Measurements from ENCODE around the gene METTL8.
"Not testable (repeated sequence)": the region's sequence is repeated elsewhere in the genome, so short reads cannot be mapped to it uniquely, and the experiment has no call there.

METTL8 gene

GRCh38 chr2:171341394-171342066 is 92.3 kb downstream of the METTL8 start:
- DNase-seq = no peak

- DNase-seq = no peak
These were observed 98.8 kb downstream of the METTL8 start for GRCh38 chr2:171334946-171335345.

- DNase-seq = no peak
These were observed 99.6 kb downstream of the METTL8 start for GRCh38 chr2:171334171-171334570.

GRCh38 chr2:171330155-171330956 is 103.4 kb downstream of the METTL8 start:
- no peak for DNase-seq

GRCh38 chr2:171327043-171327496 is 106.7 kb downstream of the METTL8 start:
- DNase-seq = no peak

GRCh38 chr2:171325886-171326585 is 107.8 kb downstream of the METTL8 start:
- no peak for DNase-seq

DNA sequence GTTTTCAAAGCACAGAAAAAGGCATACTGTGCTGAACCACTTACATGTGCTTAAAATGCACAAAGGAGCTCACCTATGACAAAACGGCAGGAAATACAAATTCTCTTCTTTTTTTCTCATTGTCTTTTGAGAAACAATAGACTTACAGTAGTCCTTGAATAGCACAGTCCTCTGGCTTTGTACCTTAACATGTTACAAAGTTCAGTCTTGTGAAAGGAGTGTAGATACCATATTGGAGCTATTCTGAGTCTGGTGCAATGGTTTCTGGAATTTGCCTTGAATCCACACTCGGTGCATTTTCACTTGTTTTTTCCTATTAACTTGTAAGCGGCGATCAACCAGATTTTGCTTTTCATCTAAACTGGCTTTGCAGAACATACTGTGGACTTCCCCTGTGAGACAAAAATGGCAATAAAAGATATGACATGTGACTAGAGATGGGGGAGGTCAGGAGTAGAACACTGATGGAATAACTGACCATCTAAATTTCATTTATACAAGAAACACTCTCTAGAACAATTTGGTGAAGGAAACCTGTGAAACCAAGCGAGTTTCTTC is 109.7 kb downstream of the METTL8 start:
- DNase-seq = no peak

- DNase-seq = no peak
These were observed 110.9 kb downstream of the METTL8 start for GRCh38 chr2:171322928-171323327.

DNA sequence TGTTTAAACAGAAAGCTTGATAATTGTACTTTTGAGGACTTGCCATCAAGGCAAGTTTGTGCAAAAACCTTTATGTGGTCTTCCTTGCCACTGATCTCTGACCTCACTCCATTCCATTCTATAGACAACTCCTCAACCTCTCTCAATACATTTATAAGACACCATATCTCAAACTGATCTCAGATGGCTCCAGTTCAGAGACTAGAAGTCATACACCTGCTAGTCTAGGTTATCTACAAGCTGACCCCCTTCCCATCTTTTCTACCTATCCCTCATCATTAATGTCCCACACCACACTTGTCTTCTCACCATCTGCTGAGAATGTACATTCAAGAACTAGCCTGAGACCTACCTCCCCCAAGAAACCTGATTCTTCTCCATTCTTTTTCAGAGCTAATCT is 113.1 kb downstream of the METTL8 start:
- no peak for DNase-seq

DNA sequence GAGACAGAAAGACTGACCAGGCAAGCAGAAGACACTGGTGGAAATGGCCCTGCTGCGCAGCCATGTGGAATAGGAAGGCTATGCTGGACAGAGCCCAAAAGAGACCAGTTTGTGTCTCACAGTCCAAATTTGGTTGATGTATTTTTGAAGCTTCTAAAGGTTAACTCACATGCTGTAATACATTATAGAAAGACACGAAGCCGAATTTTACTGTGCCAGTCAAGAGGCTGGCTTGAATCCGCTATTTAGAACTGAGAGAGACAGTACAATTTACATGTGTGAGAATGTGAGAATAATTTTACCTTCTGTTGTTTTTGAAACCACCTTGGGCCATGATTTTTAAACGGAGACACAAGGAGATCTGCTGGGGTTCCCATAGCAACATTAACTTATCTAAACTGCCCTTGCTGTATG is 113.6 kb downstream of the METTL8 start:
- no peak for DNase-seq

DNA sequence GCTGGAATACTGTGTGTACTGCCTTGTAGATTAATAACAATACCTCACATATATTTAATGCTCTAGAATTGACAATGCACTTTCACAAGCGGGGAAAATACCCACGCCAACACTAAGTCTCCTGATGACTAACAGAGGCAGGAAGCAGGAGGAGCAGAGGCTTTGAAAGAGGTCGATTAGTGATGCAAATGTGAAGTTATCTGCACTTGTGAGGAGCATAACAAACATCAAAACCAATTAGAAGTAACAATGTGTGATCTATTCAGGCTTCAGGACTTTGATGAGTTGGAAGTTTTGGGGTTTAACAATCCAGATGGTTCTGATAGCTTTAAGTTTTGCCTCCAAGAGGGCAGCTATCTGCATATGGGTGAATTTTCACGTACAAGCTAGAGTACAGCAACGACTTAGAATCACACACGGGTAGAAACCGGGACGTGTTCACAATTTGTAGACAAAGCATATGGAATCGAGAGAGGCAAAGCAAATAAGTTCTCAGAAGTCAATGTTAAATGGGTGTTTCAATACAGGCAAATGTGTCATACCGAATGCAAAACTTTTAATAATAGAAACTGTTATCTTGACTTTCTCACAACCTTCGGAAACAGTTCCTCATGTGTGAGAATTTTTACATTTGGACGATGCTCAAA is 114.5 kb downstream of the METTL8 start:
- peak; percentile 49 for DNase-seq

- no peak for DNase-seq
These were observed 115.3 kb downstream of the METTL8 start for GRCh38 chr2:171318463-171318934.

- no peak for DNase-seq
These were observed 116.2 kb downstream of the METTL8 start for GRCh38 chr2:171317492-171318125.

GRCh38 chr2:171316755-171317337 is 116.9 kb downstream of the METTL8 start:
- DNase-seq = no peak

- no peak for DNase-seq
These were observed 117.6 kb downstream of the METTL8 start for GRCh38 chr2:171316220-171316619.

- DNase-seq = no peak
These were observed 118.0 kb downstream of the METTL8 start for GRCh38 chr2:171315781-171316180.

DNA sequence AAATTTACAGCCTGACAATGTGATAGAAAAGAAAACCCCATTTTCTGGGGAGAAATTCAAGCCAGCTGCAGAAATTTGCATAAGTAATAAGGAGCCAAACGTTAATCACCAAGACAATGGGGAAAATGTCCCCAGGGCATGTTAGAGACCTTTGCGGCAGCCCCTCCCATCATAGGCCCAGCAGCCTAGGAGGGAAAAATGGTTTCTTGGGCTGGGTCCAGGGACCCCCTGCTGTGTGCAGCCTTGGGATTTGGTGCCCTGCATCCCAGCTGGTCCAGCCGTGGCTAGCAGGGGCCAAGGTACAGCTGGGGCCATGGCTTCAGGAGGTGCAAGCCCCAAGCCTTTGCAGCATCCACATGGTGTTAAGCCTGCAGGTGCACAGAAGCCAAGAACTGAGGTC is 121.6 kb downstream of the METTL8 start:
- DNase-seq = not testable (repeated sequence)

GRCh38 chr2:171311589-171311988 is 122.2 kb downstream of the METTL8 start:
- not testable (repeated sequence) for DNase-seq

DNA sequence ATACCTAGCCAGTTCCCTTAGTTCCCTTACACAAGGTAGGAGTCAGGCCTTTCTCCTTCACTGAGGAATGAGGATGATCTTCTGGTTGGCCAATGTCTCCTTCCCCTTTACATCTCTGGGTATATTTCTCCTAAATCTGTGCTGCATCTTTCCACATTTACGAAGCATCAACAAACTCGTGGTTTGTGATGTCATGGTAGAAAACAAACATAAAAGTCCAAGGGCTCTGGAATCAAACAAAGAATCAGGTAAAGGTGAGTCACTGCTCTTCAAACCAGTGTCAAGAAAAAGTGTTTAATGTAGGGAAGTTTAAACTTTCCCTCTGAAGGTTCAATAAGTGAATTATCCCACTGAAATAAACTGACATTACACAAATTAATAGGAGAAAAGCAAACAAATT is 122.9 kb downstream of the METTL8 start:
- DNase-seq = no peak

DNA sequence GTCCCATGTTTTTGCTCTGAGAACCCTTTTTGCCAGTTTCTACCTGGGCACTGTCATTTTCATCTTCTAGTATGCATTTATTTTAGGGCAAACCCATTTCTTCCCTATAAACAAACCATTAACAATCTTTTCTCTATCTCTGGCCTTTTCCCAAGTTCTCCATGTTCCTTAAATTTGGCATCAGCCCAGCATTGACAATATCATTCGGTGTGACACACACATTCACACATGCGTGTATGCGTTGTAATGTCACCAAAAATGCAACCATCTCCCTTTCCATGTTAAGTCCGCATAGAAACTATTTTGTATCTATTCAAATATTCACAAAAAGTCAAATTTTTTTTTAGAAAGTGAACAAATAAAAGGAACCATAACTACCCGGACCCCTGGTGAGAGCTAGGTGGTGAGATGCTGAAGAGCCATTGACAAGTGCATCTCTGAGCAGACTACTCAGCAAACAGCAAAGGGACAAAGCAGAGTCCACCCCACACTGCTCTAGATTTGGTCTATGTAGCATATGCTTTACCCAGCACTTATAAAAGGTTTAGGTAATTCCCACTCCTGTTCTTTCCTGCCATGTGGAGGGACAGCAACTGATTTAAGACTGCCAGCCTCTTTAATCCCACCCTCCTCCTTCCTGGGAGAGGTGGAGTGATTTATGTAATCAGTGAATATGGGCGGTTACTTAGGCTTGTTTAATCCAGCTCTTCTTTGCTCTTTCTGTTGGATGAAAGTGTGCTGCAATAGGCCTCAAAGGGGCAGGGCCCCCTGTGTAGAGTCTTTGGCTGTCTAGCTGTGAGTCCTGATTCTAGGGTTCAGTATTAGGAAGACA is 124.1 kb downstream of the METTL8 start:
- DNase-seq = no peak

Measured in CD4-positive, alpha-beta T cell treated with Interleukin-6 for 4 hours (primary cell).